ENCODE results near the gene CARD10. TPM values are rescaled to one million over a fixed set of nuclear protein-coding genes. Genes with fewer than 3 reads are reported as not detected.

The CARD10 gene
- total and polyA plus RNA-seq, 2 of the 13 experiments (the other 11 are each of a cell fraction or from before 2014, with no cell fraction given), result 35.2 to 55.8 TPM

DNA sequence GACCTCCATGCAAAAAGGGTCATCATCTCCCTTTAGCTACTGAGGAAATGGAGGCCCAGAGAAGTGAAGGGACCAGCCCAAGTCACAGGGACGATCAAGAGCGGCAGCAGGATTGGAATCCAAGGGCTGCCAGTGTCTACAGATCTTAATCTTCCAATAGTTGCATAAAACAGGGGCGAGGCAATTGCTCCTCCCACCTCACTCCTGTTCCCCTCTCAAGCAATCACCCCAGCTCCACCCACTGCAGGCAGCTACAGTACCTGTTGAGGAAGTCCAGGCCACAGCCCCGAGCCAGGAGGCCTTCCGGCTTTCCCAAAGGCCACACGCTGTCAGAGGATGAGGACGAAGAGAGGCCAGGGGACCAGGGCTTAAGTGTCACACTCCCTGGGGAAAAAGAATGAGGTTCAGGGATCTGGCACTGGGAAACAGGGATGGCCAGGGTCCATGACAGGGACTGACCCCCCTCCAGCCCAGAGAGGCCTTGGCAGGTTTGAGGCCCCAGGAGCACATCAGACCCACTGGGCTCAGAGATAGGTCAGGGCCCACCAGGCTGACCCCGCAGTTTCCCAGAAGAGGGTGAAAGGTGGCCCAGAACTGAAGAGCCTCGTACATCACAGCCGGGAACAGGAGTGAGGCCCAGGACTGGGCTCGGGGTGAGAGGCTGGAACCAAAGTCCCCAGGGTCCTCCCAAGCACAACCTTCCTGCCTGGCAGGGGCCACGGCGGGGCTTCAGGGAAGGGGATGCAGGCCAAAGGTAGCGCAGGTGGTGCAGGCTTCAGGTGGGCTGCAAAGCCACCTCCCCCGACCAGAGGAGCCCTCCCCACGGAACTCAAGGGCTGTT is 16.7 kb downstream of the CARD10 start (continued):
- TF ChIP-seq SP4 (CRISPR knock-in tag; IDR thresholded peaks at IDR 0.05) (peak; percentile 52; the same call in 1 of the 2 replicates), MBD4 (IDR thresholded peaks at IDR 0.05; ENCODE audit: borderline replicate concordance, low read length) (no peak), TCF12 (IDR thresholded peaks at IDR 0.05) (no peak), TCF12 (CRISPR knock-in tag; IDR thresholded peaks at IDR 0.05) (no peak), ZBTB7A (CRISPR knock-in tag; IDR thresholded peaks at IDR 0.05) (no peak), MIXL1 (CRISPR knock-in tag; IDR thresholded peaks at IDR 0.05) (no peak), ZBTB3 (CRISPR knock-in tag; IDR thresholded peaks at IDR 0.05; ENCODE audit: borderline replicate concordance, low read depth) (no peak; the same call in 1 of the 2 replicates), FOXM1 (CRISPR knock-in tag; IDR thresholded peaks at IDR 0.05) (no peak), ZSCAN22 (CRISPR knock-in tag; IDR thresholded peaks at IDR 0.05) (no peak), DR1 (CRISPR knock-in tag; IDR thresholded peaks at IDR 0.05) (no peak), ZEB1 (IDR thresholded peaks at IDR 0.05; ENCODE audit: insufficient replicate concordance, low read depth) (peak; percentile 42), ATF7-NPFF (CRISPR knock-in tag; IDR thresholded peaks at IDR 0.05; ENCODE audit: low read depth) (no peak), ZNF292 (CRISPR knock-in tag; IDR thresholded peaks at IDR 0.05; ENCODE audit: borderline replicate concordance, low read depth) (no peak), ZNF746 (CRISPR knock-in tag; IDR thresholded peaks at IDR 0.05) (no peak), CBX1 (IDR thresholded peaks at IDR 0.05; ENCODE audit: low read depth) (no peak), NRL (CRISPR knock-in tag; IDR thresholded peaks at IDR 0.05; ENCODE audit: borderline replicate concordance) (0 out of 2 replicates have a peak, but pooled peaks have one; percentile 48), PRPF4 (IDR thresholded peaks at IDR 0.05; ENCODE audit: low read depth, low read length, poor library complexity, severe bottlenecking) (no peak), SNAPC2 (CRISPR knock-in tag; IDR thresholded peaks at IDR 0.05) (no peak), ZFP1 (CRISPR knock-in tag; IDR thresholded peaks at IDR 0.05) (no peak)
- TF ChIP-seq, protein P1, sequence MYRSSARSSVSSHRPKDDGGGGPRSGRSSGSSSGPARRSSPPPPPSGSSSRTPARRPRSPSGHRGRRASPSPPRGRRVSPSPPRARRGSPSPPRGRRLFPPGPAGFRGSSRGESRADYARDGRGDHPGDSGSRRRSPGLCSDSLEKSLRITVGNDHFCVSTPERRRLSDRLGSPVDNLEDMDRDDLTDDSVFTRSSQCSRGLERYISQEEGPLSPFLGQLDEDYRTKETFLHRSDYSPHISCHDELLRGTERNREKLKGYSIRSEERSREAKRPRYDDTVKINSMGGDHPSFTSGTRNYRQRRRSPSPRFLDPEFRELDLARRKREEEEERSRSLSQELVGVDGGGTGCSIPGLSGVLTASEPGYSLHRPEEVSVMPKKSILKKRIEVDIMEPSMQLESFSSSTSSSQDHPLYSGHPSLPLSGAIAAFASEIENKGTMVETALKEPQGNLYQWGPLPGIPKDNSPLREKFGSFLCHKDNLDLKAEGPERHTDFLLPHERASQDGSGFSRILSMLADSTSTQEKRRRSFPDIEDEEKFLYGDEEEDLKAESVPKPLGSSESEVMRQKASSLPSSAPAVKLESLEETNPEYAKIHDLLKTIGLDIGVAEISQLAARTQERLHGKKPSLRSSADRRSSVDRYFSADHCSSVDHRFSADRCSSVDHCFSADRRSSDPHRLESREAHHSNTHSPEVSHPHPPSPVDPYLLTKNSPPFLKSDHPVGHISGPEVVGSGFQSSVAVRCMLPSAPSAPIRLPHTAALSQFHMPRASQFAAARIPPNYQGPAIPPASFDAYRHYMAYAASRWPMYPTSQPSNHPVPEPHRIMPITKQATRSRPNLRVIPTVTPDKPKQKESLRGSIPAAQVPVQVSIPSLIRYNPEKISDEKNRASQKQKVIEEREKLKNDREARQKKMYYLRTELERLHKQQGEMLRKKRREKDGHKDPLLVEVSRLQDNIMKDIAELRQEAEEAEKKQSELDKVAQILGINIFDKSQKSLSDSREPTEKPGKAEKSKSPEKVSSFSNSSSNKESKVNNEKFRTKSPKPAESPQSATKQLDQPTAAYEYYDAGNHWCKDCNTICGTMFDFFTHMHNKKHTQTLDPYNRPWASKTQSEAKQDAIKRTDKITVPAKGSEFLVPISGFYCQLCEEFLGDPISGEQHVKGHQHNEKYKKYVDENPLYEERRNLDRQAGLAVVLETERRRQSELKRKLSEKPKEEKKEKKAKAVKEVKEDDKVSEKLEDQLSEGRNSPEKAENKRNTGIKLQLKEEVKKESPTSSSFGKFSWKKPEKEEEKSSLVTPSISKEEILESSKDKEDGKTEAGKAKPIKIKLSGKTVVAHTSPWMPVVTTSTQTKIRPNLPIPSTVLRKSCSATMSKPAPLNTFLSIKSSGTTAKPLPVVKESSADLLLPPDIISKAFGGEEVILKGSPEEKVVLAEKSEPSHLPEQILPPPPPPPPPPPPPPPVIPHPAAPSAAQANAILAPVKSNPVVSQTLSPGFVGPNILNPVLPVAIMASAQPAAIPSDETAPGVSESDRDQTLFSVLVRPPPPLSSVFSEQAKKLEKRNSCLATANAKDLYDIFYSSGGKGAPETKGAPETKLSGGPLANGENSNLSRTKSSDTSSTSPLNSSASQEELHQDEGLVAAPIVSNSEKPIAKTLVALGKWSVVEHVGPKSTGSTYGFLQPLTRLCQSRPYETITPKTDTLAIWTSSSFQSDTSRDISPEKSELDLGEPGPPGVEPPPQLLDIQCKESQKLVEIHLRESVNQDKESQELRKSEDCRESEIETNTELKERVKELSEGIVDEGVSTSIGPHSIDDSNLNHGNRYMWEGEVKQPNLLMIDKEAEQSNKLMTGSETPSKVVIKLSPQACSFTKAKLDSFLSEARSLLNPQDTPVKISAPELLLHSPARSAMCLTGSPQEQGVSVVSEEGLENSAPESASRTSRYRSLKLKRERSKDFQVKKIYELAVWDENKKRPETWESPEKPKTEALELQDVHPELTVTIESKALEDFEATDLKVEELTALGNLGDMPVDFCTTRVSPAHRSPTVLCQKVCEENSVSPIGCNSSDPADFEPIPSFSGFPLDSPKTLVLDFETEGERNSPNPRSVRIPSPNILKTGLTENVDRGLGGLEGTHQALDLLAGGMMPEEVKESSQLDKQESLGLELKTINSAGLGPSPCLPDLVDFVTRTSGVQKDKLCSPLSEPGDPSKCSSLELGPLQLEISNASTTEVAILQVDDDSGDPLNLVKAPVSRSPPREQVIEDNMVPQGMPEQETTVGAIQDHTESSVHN (CRISPR knock-in tag; IDR thresholded peaks at IDR 0.05), result no peak
- TF ChIP-seq, protein P2, sequence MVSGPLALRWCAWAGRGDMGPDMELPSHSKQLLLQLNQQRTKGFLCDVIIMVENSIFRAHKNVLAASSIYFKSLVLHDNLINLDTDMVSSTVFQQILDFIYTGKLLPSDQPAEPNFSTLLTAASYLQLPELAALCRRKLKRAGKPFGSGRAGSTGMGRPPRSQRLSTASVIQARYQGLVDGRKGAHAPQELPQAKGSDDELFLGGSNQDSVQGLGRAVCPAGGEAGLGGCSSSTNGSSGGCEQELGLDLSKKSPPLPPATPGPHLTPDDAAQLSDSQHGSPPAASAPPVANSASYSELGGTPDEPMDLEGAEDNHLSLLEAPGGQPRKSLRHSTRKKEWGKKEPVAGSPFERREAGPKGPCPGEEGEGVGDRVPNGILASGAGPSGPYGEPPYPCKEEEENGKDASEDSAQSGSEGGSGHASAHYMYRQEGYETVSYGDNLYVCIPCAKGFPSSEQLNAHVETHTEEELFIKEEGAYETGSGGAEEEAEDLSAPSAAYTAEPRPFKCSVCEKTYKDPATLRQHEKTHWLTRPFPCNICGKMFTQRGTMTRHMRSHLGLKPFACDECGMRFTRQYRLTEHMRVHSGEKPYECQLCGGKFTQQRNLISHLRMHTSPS (CRISPR knock-in tag; IDR thresholded peaks at IDR 0.05; ENCODE audit: low read depth), result no peak

All from HepG2 (cell line).